Neural cell (in vitro differentiated cells): ENCODE data around the gene AP3B2. TPM values are rescaled to one million over a fixed set of nuclear protein-coding genes. Genes with fewer than 3 reads are reported as not detected.

Source experiments
- H2AFZ ChIP-seq: fragments of 200-600, 300-800 bp; sonication (generic), shearing (Covaris generic); 2 replicates; pipeline ENCODE4 v1.6.0; 2014; ENCODE audit warnings: low read depth, mild to moderate bottlenecking, antibody characterized with exemption, low read length, moderate library complexity
- H3F3A ChIP-seq: fragments of 200-600 bp; shearing (Covaris generic); 2 replicates; pipeline ENCODE4 v1.6.1; 2016; ENCODE audit warnings: mild to moderate bottlenecking, moderate library complexity, mixed read lengths, antibody characterized with exemption, low read length; ENCODE audit not compliant: insufficient read depth, poor library complexity, severe bottlenecking
- H3K27ac ChIP-seq: fragments of 200-600, 300-800 bp; sonication (generic), shearing (Covaris generic); 2 replicates; pipeline ENCODE4 v1.5.1; 2014; ENCODE audit warnings: mild to moderate bottlenecking, low read length, moderate library complexity
- H3K27me3 ChIP-seq: fragments of 300-800, 200-600 bp; sonication (generic), shearing (Covaris generic); 2 replicates; pipeline ENCODE4 v1.6.0; 2014; ENCODE audit warnings: mild to moderate bottlenecking, low read depth, low read length, moderate library complexity; ENCODE audit not compliant: insufficient read depth
- H3K36me3 ChIP-seq: fragments of 300-800, 200-600 bp; sonication (generic), shearing (Covaris generic); 2 replicates; pipeline ENCODE4 v1.5.1; 2014; ENCODE audit warnings: mild to moderate bottlenecking, antibody characterized with exemption, low read length, moderate library complexity; ENCODE audit not compliant: insufficient read depth
- H3K4me2 ChIP-seq: fragments of 300-800, 200-600 bp; sonication (generic), shearing (Covaris generic); 2 replicates; pipeline ENCODE4 v1.6.0; 2014; ENCODE audit warnings: mild to moderate bottlenecking, low read length
- H3K4me3 ChIP-seq: fragments of 300-800, 200-600 bp; sonication (generic), shearing (Covaris generic); 2 replicates; pipeline ENCODE4 v1.5.1; 2014; ENCODE audit warnings: mild to moderate bottlenecking, low read length, moderate library complexity
- H3K79me2 ChIP-seq: fragments of 200-600 bp; shearing (Covaris generic); replicated peaks from 2 replicates; pipeline ENCODE4 v1.6.0; 2014; ENCODE audit warnings: mild to moderate bottlenecking, low read length, moderate library complexity; ENCODE audit not compliant: insufficient read depth
- H3K9ac ChIP-seq: fragments of 300-800, 200-600 bp; sonication (generic), shearing (Covaris generic); 2 replicates; pipeline ENCODE4 v1.6.1; 2016; ENCODE audit warnings: mild to moderate bottlenecking, low read length, mixed read lengths
- H3K9me2 ChIP-seq: fragments of 200-600 bp; shearing (Covaris generic); 2 replicates; pipeline ENCODE4 v1.6.1; 2016; ENCODE audit warnings: mild to moderate bottlenecking, low read length, mixed read lengths; ENCODE audit not compliant: insufficient read depth
- H3K9me3 ChIP-seq: fragments of 200-600, 300-800 bp; sonication (generic), shearing (Covaris generic); 2 replicates; pipeline ENCODE4 v1.6.1; 2016; ENCODE audit warnings: mild to moderate bottlenecking, mixed run types, low read length, moderate library complexity, mixed read lengths
- H4K20me1 ChIP-seq: fragments of 200-600 bp; shearing (Covaris generic); 2 replicates; pipeline ENCODE4 v1.6.1; 2016; ENCODE audit warnings: mild to moderate bottlenecking, mixed run types; ENCODE audit not compliant: insufficient read depth
- CTCF ChIP-seq: fragments of 450-650 bp; IDR thresholded peaks from 2 replicates; pipeline ENCODE4 v1.5.1; 2014; ENCODE audit warnings: antibody characterized with exemption, mild to moderate bottlenecking, moderate library complexity; ENCODE audit not compliant: poor library complexity, severe bottlenecking
- EP300 ChIP-seq: fragments of 450-650 bp; conservative IDR thresholded peaks from 2 replicates; pipeline ENCODE4 v1.6.1; 2014; ENCODE audit warnings: antibody characterized with exemption, mild to moderate bottlenecking, moderate library complexity; ENCODE audit not compliant: poor library complexity, severe bottlenecking
- EZH2 ChIP-seq: fragments of 200-600, 300-800 bp; shearing (Covaris generic), sonication (generic); IDR thresholded peaks from 2 replicates; pipeline ENCODE4 v1.6.1; 2014; ENCODE audit warnings: antibody characterized with exemption, low read length, borderline replicate concordance, mild to moderate bottlenecking; ENCODE audit not compliant: insufficient read depth, poor library complexity, severe bottlenecking
- MXI1 ChIP-seq: fragments of 450-650 bp; conservative IDR thresholded peaks from 2 replicates; pipeline ENCODE4 v1.6.1; 2014; ENCODE audit warnings: antibody characterized with exemption, mild to moderate bottlenecking; ENCODE audit not compliant: poor library complexity, severe bottlenecking
- POLR2AphosphoS5 ChIP-seq: IDR thresholded peaks from 2 replicates; pipeline ENCODE4 v1.6.1; 2012
- RAD21 ChIP-seq: fragments of 450-650 bp; conservative IDR thresholded peaks from 2 replicates; pipeline ENCODE4 v1.6.1; 2014; ENCODE audit warnings: antibody characterized with exemption, mild to moderate bottlenecking, moderate library complexity
- SMC3 ChIP-seq: fragments of 450-650 bp; conservative IDR thresholded peaks from 2 replicates; pipeline ENCODE4 v1.6.1; 2014; ENCODE audit warnings: antibody characterized with exemption, mild to moderate bottlenecking, moderate library complexity; ENCODE audit not compliant: poor library complexity
- TAF1 ChIP-seq: IDR thresholded peaks from 2 replicates; pipeline ENCODE4 v1.6.1; 2012; ENCODE audit warnings: low read depth
- polyA plus RNA-seq: library from polyadenylated mRNA; depleted of rRNA; stranded (reverse); fragments of >200 nt; gene quantifications from 2 replicates; pipeline ENCODE4 v1.2.3, GENCODE V29; 2014
- TF ChIP-seq, protein P1 (sequence below): IDR thresholded peaks from 2 replicates; pipeline ENCODE4 v1.6.1; 2012; ENCODE audit warnings: borderline replicate concordance

The AP3B2 gene
- polyA plus RNA-seq, 1 donor from 2014 or later: 81.9 TPM

GRCh38 chr15:82689147-82689546 lies 20.5 kb downstream of the AP3B2 start:
- Histone ChIP-seq H3K27me3 (no peaks in the 10 kb centered on the region), H3K9me2 (no peaks in the 10 kb centered on the region), H3K36me3 (no peaks in the 10 kb centered on the region), H3K4me2 (no peak overlapping the region), H2AFZ (no peak overlapping the region), H3K9me3 (no peaks in the 10 kb centered on the region), H3K79me2 (no peaks in the 10 kb centered on the region), H3K27ac (no peak overlapping the region), H3F3A (no peaks in the 10 kb centered on the region), H3K4me3 (no peak overlapping the region), H3K9ac (no peak overlapping the region), H4K20me1 (no peaks in the 10 kb centered on the region)
- TF ChIP-seq RAD21 (no peak), MXI1 (no peak), EZH2 (no peak), CTCF (no peak), POLR2AphosphoS5 (no peak), SMC3 (no peak), EP300 (no peak), TAF1 (no peak)
- TF ChIP-seq, protein P1, sequence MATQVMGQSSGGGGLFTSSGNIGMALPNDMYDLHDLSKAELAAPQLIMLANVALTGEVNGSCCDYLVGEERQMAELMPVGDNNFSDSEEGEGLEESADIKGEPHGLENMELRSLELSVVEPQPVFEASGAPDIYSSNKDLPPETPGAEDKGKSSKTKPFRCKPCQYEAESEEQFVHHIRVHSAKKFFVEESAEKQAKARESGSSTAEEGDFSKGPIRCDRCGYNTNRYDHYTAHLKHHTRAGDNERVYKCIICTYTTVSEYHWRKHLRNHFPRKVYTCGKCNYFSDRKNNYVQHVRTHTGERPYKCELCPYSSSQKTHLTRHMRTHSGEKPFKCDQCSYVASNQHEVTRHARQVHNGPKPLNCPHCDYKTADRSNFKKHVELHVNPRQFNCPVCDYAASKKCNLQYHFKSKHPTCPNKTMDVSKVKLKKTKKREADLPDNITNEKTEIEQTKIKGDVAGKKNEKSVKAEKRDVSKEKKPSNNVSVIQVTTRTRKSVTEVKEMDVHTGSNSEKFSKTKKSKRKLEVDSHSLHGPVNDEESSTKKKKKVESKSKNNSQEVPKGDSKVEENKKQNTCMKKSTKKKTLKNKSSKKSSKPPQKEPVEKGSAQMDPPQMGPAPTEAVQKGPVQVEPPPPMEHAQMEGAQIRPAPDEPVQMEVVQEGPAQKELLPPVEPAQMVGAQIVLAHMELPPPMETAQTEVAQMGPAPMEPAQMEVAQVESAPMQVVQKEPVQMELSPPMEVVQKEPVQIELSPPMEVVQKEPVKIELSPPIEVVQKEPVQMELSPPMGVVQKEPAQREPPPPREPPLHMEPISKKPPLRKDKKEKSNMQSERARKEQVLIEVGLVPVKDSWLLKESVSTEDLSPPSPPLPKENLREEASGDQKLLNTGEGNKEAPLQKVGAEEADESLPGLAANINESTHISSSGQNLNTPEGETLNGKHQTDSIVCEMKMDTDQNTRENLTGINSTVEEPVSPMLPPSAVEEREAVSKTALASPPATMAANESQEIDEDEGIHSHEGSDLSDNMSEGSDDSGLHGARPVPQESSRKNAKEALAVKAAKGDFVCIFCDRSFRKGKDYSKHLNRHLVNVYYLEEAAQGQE: no peak

DNA sequence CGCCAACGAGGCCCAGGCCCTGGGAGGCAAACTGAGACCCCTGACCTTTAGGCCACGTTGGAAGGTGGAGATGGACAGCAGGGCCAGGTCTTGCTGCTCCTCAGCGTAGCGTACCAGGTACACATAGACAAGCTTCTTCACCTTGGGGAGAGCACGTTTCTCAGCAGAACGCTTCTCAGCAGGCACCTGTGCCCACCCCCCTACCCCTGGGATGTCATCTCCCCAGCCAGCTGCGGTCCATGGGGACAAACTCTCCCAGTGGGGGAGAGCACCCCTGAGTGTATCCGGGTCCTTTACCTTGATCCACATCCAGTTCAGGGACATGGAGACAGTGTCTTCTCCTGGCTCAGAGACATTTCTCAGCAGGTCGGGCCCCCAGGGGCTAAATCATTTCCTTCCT lies 21.0 kb downstream of the AP3B2 start:
- Histone ChIP-seq H2AFZ (no peak overlapping the region), H3K9ac (no peak overlapping the region), H3K4me2 (no peak overlapping the region), H3K79me2 (no peaks in the 10 kb centered on the region), H4K20me1 (no peaks in the 10 kb centered on the region), H3K27me3 (no peaks in the 10 kb centered on the region), H3K36me3 (no peaks in the 10 kb centered on the region), H3K9me3 (no peaks in the 10 kb centered on the region), H3K27ac (no peak overlapping the region), H3F3A (no peaks in the 10 kb centered on the region), H3K4me3 (no peak overlapping the region), H3K9me2 (no peaks in the 10 kb centered on the region)
- TF ChIP-seq MXI1: no peak
- TF ChIP-seq, protein P1: no peak
- no peak for TF ChIP-seq RAD21
- TF ChIP-seq EP300: no peak
- TF ChIP-seq EZH2: no peak
- TF ChIP-seq CTCF: no peak
- TF ChIP-seq TAF1: no peak
- TF ChIP-seq SMC3: no peak
- TF ChIP-seq POLR2AphosphoS5: no peak
